Heart left ventricle (tissue), 13 donors: ENCODE data around the gene PIP5K1B.

ENCODE experiments used
- POLR2A ChIP-seq, 2 donors: fragments of 450-650 bp; IDR thresholded peaks; one replicate each; pipeline ENCODE4 v1.6.1; 2017; ENCODE audit warnings: antibody characterized with exemption in 2 of 2, mild to moderate bottlenecking in 2 of 2, moderate library complexity in 2 of 2
- TF ChIP-seq, protein P1 (sequence below), 12 donors: fragments of 200-600 bp; sonication (generic) in 4 of 12; IDR thresholded peaks; one replicate each; pipeline versions ENCODE4 v1.5.0 to v1.8.0; 2018 to 2022; ENCODE audit warnings: antibody characterized with exemption in 12 of 12, mild to moderate bottlenecking in 5 of 12
- donor health status: ischemic (EF 13 %, LVEDD 7.1; RV severe dilation, severe dysfunction).
- donor health status: DM: no; HTN: yes; CAD: no.
- donor health status: DM: no; HTN: no; CAD: no.
- donor health status: ischemic (EF 25% LVEDD 6.9; RV normal size, moderate dysfunction).
- donor health status: ischemic (EF 25% LVEDD 5.7; RV mildly dilated, moderate dysfunction).
- donor health status: ischemic (EF 35%, LVEDD 5.7; RV mildly dilated, moderate dysfunction).
- donor health status: nonischemic (EF 11% LVEDD 7.7; RV severe dilation, severe dysfunction).
- donor health status: DM: yes; HTN: yes; CAD: no.
- donor health status: PGD.
- donor health status: ischemic (EF 29% LVEDD 5.4; RV normal size, mild dysfunction).
- donor health status: nonischemic (EF 23%, LVEDD 6.1; RV moderate dilation, normal function).

DNA sequence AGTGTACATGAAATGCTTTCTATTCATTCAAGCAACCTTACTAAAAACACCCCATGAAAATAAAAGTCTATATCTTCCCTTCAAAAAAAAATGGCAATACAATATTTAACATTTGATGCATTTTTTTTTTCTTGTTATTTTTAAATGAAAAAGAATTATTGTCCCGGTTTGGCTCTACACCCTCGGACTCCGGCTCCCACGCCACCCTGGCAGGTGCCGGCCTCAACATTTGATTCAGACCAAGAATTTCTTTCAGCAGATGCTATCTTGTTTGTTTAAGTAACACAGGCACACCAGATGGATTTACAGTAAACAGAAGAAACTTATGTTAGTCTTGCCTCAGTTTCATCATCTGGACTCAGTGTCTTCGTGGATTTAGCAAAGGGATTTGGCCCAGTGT lies 162.0 kb downstream of the PIP5K1B start:
- TF ChIP-seq, protein P1, sequence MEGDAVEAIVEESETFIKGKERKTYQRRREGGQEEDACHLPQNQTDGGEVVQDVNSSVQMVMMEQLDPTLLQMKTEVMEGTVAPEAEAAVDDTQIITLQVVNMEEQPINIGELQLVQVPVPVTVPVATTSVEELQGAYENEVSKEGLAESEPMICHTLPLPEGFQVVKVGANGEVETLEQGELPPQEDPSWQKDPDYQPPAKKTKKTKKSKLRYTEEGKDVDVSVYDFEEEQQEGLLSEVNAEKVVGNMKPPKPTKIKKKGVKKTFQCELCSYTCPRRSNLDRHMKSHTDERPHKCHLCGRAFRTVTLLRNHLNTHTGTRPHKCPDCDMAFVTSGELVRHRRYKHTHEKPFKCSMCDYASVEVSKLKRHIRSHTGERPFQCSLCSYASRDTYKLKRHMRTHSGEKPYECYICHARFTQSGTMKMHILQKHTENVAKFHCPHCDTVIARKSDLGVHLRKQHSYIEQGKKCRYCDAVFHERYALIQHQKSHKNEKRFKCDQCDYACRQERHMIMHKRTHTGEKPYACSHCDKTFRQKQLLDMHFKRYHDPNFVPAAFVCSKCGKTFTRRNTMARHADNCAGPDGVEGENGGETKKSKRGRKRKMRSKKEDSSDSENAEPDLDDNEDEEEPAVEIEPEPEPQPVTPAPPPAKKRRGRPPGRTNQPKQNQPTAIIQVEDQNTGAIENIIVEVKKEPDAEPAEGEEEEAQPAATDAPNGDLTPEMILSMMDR (IDR thresholded peaks at IDR 0.05): no peak
- no peak for TF ChIP-seq POLR2A (IDR thresholded peaks at IDR 0.05)
